Measurements from ENCODE around the gene ELMO1.

Gene ELMO1

DNA sequence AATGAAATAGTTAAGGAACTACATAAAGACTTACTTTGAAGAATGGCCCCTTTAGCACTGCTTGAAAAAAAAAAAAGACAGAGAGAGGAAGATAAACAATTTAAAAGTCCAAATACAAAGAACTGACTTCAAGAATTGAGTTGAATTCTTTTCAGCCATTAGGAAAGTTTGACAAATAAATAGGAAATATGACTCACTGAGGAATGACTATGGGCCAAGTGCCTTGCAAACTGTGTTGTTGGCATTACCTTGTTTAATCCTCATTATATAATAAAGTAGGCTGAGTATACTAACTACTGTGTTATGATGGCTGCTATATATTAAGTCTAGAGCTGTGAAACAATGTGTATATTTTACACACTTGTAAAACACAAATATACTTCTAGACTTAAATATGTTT is 151.1 kb downstream of the ELMO1 start:
- no peak for DNase-seq

DNA sequence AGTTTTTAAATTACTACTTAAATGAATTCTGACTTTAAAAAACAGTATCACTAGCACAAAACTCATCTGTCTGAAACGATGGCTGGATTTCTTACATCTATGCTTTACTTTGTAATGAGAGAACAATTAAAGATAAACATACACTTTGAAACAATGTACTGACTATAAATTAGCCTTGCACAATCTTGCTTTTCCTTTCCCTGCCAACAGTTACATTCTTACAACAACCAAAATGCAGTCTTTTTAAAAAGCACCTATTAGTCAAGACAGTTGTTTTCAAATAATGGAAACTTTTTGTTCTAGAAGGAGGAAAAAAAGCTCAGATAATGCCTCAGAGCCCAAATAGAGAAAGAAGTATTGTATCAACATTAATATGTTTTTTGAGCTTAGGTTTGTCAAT is 153.3 kb downstream of the ELMO1 start:
- DNase-seq: no peak

DNA sequence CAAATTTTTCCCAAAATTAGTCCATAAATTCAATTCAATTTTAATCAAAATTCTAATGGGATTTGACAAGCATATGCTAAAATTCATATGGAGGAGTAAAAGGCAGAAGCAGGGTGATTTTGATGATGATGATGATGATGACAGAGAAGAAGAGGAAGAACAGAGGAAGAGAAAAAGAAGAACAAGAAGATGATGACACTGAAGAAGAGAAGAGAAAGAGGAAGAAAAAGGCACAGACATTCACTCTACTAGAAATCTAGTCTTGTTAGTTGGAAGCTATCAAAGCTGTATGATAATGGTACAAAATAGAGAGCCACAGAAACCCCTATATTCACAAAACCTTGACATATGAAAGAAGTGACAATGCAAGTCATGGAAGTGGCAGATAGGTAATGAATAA is 157.9 kb downstream of the ELMO1 start:
- DNase-seq: no peak

DNA sequence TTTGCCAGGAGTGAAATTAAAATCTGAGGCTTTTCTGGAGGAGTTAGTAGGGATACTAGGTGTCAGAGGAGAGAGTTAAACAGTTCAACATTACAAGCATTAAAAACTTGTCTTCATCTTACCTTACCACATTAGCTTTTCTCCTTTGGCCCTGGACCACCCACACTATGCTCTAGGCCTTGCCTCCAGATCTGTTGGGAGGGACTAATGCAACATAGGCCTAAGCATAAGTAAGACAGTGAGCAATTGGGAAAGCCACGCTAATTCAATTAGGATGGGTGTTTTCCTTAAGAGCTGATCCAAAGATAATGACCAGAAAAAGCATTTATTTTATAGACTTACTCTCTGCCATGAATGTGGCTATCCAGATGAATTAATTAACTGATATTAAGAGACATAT is 158.9 kb downstream of the ELMO1 start:
- DNase-seq: no peak

DNA sequence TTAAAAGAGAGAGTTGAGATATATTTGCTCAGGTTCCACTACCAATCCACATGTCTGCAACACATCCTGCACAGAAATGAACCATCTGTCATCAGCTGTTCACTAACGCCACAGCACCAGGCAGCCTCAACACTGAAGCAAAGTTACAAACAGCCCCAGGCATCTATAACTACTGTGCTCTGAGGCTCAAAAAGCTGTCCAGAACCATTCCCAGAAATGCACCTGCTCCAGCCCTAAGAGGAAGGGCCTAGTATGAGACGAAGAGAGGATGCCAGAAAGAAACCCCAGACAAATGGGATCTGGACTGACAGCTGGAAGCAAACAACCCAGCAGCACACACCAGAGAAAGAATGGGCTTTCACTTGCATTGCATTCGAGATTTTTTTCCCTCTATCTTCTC is 159.3 kb downstream of the ELMO1 start:
- peak; percentile 61 for DNase-seq

DNA sequence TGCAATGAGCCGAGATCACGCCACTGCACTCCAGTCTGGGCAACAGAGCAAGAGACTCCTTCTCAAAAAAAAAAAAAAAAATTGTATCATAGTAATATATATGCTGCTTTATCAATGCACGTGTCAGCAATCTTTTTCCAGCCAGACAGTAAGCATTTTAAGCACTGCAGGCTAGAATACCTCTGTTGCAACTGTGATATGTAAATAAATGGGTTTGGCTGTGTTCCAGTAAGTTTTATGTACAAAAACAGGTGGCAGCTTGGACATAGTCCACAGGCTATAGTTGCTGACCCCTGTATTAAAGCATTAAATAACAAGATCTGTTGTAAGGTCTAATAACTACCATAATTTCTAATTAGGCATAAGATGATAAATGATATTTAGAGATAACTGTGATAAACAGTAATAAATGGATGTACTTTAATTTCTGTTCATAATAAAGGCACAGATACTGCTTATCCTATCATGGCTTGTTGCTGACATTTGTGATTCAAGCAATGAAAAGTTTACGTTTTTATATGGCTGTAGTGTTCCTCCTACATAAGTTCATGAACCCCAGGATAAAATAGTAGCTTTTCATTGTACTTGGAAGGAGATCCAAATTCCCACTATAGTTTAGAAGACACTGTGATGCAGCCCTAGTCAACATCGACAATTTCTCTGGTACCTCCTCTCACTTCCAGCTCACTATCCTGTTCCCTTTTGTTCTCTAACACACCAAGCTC is 161.4 kb downstream of the ELMO1 start:
- DNase-seq: no peak

DNA sequence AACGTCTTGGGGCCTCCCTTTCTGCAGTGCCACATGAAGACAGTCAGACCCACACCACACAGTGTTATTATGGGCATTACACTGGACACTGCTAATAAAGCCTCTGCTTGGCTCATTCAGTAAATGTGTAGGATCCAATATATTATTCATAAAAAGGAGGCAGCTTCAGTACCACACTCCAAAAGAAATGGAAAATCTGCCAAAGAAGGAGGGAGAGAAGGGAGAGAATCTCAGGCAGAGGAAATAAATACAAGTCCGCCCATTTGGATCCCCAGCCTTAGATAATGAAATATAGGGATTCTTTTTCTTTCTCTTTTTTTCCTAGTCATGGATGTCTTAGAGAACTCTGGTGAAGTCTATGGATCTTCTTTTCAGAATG is 162.2 kb downstream of the ELMO1 start:
- no peak for DNase-seq

DNA sequence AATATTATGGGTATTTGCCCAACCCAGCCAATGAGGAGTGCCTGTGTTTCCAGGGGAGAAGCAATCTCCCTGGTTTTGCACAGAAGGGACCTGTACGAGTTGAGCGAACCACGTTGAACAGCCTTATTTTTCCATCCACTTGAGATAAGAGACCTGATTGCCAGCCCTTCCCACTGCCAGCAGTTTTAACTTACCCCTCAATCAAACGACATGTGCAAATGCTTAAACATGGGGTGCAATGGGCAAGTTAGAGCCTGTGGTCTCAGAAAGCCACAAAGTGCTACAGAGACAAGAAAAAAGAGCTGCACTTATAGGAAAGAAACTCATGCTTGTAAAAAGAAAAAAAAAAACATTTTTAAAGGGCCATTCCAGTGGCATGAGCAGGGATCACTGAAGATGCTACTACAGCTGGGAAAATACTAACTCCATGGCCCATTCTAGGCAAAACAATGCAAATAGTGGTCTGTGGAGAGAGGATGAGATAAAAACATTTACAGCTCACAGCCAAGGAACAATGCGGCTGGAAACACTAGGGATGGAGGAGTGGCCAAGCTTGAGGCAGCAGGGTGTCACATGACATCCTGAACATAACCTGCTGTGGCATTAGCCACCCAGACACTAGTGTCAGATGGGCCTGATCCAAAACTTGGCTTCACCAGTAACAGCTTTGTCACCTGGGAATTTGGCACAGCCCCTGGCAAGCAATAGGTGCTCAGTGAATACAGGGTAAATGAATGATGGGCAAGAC is 162.8 kb downstream of the ELMO1 start:
- DNase-seq: no peak

DNA sequence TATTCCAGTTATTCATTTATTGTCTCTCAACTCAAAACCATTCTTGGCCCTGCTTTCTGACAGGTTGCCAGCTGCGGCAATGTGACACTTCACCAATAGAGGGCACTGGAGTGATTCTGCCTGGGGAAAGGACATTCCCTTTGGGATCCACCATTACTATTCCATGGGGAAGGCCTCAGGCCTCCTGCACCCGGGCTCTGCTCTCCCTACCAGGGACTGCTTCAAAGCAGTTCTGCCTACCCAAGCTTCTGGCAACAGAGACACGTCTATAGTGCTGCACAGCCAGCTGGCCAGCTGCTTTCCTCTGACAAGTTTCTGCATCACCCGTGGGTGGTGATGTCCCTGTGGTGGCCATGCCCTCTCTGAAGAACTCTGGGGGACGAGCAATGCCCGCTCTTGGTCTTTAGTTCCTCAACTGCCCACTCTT is 163.8 kb downstream of the ELMO1 start:
- peak; percentile 44 for DNase-seq

DNA sequence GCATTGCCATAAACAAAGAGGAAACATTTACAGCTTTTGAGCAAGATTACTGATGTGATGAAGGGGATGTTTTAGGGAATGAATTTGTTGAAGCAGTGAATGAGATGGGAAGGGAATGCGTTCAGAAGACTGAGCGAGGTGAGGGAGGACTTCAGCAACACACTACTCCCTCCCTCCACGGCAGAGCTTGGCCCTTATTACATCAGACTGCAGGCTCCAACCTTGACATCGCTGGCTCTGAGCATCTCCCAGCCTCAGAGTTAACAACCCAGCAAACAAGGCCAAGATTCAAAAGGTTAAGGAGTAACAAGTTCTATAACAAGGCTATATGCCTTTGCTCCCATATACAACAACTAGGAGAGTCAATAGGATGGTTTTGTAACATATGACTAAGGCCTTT is 164.4 kb downstream of the ELMO1 start:
- no peak for DNase-seq

DNA sequence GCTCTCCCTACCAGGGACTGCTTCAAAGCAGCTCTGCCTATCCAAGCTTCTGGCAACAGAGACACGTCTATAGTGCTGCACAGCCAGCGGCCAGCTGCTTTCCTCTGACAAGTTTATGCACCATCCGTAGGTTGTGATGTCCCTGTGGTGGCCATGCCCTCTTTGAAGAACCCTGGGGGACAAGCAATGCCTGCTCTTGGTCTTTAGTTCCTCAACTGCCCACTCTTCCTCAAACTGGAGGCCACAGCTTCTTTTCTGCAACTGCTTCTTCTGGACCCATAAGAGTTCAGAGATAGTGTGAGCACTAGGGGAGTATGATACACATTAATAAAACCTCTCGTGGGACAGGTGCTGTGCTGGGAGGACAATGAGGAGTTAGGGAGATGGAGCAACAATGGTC is 164.9 kb downstream of the ELMO1 start:
- no peak for DNase-seq

DNA sequence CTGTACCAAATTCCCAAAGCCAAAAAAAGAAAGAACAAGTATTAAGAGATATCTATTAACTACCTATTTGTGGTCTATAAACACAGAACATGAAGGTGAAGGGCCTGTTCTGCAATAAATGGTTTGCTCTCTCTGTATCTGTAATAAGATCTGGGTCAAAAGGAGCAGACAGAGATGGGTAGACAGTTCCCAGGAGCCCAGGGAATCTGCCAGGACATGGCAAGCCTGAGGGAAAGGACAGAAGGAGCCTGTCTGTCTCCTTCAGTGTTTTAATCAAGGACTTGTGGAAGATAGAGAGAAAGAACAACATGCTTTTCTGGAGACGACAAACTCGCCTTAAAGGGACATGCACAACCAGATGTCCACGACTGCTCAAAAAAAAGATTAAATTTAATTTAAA is 165.7 kb downstream of the ELMO1 start:
- no peak for DNase-seq

DNA sequence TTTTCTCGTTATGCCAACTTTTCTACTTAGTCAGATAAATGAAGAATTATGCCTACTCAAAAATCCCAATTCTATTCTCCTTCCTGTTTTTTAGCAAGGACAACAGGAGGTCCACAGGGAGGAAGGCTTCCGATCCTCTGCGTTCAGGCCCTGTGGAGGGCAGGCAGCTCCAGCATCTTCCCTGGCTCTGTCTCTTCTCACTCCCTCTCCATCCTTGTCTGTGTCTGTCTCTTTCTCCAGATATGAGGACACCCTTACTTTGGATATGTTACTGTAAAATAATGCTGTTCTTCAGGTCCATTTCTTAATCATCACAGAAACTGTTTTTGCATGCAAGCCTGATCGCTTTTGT is 166.6 kb downstream of the ELMO1 start:
- no peak for DNase-seq

DNA sequence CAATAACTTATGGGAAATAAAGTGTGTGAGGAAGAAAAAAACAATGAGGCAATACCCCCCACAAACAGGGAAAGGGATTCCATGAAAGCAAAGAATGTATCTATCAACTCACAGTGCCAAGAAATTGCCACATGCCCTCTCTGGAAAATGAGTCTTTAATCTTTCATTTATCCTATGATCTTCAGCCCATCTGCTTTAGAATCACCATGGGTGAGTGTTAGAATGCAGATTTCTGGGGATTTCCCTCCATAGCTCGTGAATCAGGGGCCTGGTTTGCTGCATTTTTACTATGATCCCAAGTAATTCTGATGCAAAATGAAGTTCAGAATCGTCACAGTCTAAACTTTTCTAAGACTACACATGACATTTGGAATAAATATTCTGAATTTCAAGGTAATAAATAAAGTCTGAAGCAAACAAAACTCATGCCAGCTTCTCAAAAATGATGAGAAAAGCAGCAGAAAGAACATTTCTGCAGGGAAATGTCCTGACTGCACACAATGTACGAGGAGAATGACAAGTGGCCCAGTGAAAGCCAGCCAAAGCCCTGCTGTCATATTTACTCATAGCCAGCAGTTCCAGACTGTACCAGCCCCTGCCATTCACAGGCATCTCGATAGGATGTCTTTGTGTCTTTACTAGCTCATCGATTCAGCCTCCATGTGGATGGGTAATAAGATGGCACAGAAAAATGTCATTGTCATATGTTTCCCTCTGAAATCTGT is 167.1 kb downstream of the ELMO1 start:
- no peak for DNase-seq

DNA sequence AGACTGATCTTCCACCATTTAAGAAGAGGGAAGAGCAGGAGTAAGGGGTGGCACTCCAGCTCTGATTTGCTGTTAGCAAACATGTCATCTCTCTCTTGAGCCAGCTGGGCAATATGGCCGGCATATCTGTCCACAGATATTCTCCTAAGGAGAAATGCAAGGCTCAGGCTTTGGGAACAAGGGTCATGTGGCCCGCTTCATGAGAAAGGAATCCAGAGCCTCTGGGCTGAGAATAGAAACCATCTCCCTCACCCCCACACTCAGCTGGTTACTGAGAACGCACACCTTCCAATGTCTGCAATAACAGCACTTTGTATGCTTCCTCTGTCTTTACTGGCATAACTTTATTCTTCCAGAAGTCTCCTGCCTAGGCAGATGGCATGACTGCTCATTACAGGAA is 171.2 kb downstream of the ELMO1 start:
- no peak for DNase-seq

DNA sequence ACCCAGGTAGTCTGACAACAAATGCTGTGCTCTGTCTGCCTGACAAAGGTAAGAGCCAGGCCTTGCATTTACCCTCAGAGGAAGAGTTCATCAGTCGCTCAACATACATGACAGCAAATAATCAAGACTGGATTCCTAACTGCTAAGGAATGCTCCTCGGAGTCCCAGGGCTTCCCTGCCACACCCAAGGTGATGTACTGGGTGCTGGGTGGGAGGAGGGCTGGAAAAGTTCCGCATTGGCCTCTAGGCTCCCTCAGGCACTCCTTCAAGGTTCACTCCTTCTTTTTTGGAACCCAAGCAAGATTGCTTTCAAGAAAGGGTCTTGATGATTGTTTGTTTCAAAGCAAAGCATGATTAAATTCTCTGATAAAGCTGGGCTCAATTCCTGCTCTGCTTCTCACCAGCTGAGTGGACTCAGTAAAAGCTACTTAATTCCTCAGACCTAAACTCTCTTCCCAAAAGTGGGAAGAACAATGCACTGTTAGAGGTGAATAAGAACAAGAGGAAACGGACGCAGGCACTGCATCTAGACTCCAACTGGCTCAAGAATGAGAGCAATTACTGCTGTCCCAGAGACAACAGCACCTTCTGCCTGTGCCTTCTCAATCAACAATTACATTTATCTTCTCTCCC is 173.5 kb downstream of the ELMO1 start:
- no peak for DNase-seq

DNA sequence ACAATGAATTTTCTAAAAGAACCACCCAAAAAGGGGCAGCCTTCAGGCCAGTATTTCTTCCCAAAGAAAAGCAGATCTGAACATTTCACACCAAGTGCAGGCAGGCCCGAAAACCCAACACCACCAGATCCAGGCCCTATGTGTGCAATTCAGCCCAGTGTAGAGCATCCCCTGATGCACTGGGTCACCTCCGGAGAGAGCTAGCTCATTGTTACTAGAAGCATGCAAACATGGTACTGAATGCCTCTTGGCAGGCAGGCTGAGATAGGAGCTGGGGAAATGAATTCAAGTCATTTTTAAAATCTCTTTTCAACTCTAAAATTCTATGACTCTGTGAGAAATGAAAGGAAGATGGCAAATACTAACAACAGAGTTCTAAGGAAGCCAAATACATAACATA is 174.8 kb downstream of the ELMO1 start:
- DNase-seq: no peak

DNA sequence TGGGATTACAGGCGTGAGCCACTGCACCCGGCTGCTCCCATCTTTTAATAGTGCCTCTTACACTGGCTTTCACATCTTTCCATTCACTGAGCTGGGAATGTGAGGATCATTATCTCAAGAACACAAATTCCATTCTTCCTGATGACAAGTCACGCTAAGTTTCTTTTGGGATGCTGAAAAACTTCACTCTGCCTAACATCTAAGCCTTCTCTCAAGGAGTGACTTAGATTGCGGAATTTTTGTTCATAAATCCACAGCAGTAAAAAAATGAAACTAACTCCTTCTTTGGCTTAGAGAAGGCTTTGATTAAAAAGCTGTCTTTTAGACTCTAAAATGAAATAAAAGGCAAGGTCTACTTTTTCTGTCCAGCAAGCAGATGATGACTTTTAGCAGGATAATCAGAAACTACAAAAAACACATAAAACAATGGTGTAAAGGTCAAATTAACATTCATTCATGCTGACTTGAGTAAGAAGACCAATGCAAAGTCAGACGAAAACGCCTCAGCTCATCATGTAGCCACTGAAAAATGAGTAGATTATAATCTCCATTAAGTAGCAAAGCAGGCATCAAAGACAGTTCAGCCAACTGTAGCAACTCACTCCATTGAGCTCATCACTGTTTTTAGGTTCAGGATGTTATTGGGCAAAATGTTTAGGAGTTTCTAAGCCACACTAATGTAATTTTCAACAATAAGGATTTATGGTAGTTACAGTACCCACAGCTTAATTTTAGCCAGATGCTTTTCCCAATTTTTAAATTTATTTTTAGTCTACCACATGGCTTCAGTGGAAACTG is 178.8 kb downstream of the ELMO1 start:
- no peak for DNase-seq

DNA sequence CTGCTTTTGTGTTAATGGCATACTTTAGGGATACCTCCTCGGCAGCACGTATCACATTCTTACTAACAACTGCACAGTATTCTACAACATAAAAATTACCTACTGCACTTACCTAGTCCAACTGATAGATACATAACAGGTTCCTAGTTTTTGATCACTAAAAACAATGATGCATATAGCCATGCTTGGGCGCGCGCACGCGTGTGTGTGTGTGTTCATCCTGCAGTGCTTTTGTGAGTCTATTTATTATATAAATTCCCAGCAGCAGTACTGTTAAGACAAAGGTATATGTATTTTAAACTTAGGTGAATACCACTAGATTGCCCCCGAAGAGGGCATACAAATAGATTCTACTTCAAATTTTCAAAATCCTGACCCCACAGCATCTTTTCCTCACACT is 181.4 kb downstream of the ELMO1 start:
- DNase-seq: no peak

DNA sequence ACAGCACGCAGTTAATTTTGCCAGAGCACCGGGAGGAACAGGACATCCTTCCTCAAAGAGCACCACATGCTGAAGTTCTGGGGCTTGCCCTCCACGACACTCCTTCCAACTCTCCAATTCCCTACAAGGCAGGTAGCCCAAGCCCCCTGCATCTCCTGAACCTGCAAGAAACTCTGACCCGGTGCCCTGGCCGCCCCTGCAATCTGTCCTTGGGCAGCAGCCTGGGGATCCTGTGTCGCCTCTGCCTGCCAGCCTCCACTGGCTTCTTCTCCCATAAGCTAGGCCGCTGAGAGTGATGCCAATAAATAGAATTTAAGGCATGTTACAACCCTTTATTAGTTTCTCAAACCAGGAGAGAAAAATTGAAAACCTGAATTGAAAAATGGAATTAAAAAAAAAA is 182.8 kb downstream of the ELMO1 start:
- no peak for DNase-seq

DNA sequence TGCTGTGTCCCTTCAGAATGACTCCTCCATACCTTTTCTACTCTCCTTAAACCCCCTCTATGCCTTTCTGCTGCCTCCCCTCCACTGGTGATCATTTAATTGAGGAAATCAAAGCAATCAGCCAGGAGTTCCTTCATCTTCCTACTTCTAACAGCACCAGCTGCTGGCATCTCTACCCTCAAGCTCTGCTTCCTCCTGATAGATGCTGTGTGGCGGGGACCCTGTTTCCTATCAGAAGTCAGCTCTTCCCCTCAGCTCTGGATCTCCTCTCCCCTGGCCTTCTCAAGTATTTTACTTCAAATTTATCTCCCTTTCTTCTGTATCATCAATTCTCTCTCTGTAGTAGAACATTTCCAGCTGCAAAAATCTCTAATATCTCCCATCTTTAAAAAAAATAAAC is 183.7 kb downstream of the ELMO1 start:
- DNase-seq: no peak

DNA sequence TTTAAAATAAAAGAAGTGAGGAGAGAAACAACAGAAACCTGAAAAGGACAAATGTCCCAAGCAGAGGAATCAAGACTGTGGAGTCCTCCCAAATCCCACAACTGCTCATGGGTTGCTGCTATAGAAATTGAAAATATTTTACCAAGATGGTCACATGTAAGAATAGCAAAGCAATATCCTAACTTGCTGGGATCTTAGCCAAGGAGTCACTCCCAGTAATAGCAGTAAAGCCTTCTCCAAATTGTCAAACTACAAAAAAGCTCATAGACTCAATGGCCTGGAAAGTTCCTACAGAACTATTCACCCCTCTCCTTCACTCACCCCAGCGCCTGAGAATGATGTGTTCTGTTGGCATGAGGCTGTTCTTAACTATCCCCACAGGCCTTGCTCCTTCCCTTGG is 186.5 kb downstream of the ELMO1 start:
- no peak for DNase-seq

DNA sequence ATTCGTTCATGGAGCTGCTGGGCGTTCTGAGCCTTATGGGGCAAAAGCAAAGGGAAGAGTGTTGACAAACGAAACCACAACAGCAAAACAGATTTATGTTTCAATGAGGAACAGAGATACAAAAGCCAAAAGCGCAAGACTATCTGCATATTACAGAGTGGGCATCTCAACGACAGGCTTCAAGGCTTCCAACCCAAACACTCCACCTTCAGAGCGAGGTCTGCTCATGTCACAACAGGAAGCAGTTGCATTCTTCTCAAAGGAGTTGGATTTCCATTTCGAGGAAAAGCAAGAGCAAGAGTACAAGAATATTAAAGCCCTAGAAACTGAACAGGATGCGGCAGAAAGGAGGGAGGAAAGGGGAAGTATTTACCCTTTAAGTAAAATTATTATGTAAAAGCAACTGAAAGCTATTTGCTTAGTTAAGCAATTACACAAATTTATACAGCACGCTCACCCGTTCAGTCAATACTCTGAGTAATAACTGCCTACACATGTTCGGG is 189.3 kb downstream of the ELMO1 start:
- DNase-seq: no peak
